AG04449 (cell line): ENCODE data around the gene MAP3K19.

Source experiments
- CTCF ChIA-PET: fragments of 350-600 bp; formaldehyde crosslinking; extraction: SDS; loops from one replicate; lab custom pipeline; 2021; ENCODE audit warnings: antibody characterized with exemption; lab: Yijun Ruan, JAX
- POLR2A ChIA-PET: fragments of 400-600, 350-600 bp; formaldehyde crosslinking; extraction: SDS; loops from one replicate; lab custom pipeline; 2020; ENCODE audit warnings: antibody characterized with exemption, inconsistent platforms; lab: Yijun Ruan, JAX
- DNase-seq: peaks from one replicate; pipeline ENCODE4 v3.0.0-alpha.2; 2010; ENCODE audit warnings: low read depth, low spot score
- H3K4me3 ChIP-seq: 2 replicates; pipeline ENCODE4 v1.5.1; 2011; ENCODE audit warnings: low read depth, mild to moderate bottlenecking, control low read depth, low read length
- TF ChIP-seq, protein P1 (sequence below): IDR thresholded peaks from one replicate; pipeline ENCODE4 v1.5.1; 2011; ENCODE audit warnings: mild to moderate bottlenecking, moderate library complexity, low read length, control low read depth, inconsistent platforms; ENCODE audit not compliant: insufficient read depth; ENCODE audit errors: missing control alignments

Gene MAP3K19

DNA sequence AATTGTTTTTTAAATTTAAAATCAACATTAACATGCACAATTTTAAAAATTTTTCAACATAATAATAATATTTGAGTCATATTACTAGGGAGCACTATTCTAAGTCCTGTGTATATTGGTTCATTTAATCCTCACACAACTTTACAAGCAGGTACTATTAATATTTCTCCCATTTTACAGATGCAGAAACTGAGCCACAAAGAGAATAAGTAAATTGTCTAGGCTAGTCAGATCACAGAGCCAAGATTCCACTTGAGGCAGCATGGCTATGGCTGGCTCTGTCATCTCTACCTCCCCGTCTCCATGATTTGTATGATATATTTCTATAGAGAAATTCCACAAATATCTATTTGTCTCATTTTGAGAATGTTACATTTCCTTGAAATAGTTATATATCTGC, 113.5 kb downstream of the MAP3K19 start:
- no peak overlapping the region for H3K4me3 ChIP-seq
- POLR2A ChIA-PET: no interaction called here
- TF ChIP-seq, protein P1, sequence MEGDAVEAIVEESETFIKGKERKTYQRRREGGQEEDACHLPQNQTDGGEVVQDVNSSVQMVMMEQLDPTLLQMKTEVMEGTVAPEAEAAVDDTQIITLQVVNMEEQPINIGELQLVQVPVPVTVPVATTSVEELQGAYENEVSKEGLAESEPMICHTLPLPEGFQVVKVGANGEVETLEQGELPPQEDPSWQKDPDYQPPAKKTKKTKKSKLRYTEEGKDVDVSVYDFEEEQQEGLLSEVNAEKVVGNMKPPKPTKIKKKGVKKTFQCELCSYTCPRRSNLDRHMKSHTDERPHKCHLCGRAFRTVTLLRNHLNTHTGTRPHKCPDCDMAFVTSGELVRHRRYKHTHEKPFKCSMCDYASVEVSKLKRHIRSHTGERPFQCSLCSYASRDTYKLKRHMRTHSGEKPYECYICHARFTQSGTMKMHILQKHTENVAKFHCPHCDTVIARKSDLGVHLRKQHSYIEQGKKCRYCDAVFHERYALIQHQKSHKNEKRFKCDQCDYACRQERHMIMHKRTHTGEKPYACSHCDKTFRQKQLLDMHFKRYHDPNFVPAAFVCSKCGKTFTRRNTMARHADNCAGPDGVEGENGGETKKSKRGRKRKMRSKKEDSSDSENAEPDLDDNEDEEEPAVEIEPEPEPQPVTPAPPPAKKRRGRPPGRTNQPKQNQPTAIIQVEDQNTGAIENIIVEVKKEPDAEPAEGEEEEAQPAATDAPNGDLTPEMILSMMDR: no peak
- no peak for DNase-seq
- CTCF ChIA-PET: no interaction called here

- no peak overlapping the region for H3K4me3 ChIP-seq
- TF ChIP-seq, protein P1: no peak
- DNase-seq: no peak
- CTCF ChIA-PET: interaction anchor here (1.2 to 1.3 kb wide), 2 partner anchors 11 to 150 kb away, joined by 3 to 4 read pairs; no protein-coding TSS in a partner anchor
- POLR2A ChIA-PET: no interaction called here
Measured at GRCh38 chr2:134932864-134933526, 114.3 kb downstream of the MAP3K19 start.

DNA sequence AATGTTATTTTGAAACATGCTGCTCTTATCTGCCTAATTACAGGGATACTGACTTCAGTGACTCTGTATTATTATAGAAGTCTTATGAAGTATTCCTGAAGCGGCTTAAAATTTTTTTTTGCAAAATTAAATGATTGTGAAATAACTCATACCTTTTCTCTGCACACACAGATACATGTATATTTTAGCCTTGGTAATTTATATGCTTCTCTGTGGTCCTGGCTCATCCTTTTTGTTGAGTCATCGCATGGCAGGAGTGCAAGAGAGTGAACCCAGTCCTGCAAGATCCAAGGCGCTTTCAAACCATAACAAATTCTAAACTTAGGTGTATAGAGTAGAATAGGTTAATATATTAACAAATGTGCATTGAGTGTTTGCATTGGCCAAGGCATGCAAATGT, 120.1 kb downstream of the MAP3K19 start:
- CTCF ChIA-PET: interaction anchor here (1.2 kb wide), 1 partner anchor 782 kb away, joined by 3 read pairs; no protein-coding TSS in a partner anchor
- POLR2A ChIA-PET: interaction anchor here (0.5 to 1.0 kb wide), 2 partner anchors 9 to 501 kb away, joined by 3 to 4 read pairs; partner anchors contain the start of gene CCNT2
- no peak for DNase-seq
- TF ChIP-seq, protein P1: no peak
- no peak overlapping the region for H3K4me3 ChIP-seq

GRCh38 chr2:134926231-134926931, 120.9 kb downstream of the MAP3K19 start:
- POLR2A ChIA-PET: interaction anchor here (0.5 kb wide), 1 partner anchor 500 kb away, joined by 3 read pairs; no protein-coding TSS in a partner anchor
- TF ChIP-seq, protein P1: no peak
- H3K4me3 ChIP-seq: no peak overlapping the region

GRCh38 chr2:134924912-134925311, 122.3 kb downstream of the MAP3K19 start:
- no peak overlapping the region for H3K4me3 ChIP-seq
- no peak for DNase-seq
- TF ChIP-seq, protein P1: no peak
- CTCF ChIA-PET: no interaction called here
- POLR2A ChIA-PET: no interaction called here

More at GRCh38 chr2:134926231-134926931, 120.9 kb downstream of the MAP3K19 start:
- CTCF ChIA-PET: interaction anchor here (1.2 kb wide), 1 partner anchor 783 kb away, joined by 3 read pairs; no protein-coding TSS in a partner anchor
- no peak for DNase-seq
